Gastrocnemius medialis (tissue), 4 donors: ENCODE results near the gene MDFIC2.

ENCODE experiments used
- POLR2A ChIP-seq, 2 donors: fragments of 450-650 bp; IDR thresholded peaks; one replicate each; pipeline ENCODE4 v1.6.1; 2017; ENCODE audit warnings: antibody characterized with exemption in 2 of 2, mild to moderate bottlenecking in 2 of 2, moderate library complexity in 2 of 2
- TF ChIP-seq, protein P1 (sequence below), 5 experiments: fragments of 450-650 bp in 3 of 5; fragments of 200-600 bp in 2 of 5; sonication (generic) in 2 of 5; IDR thresholded peaks in 4 of 5; conservative IDR thresholded peaks in 1 of 5; 1 replicate in 4 of 5; 2 replicates in 1 of 5; pipeline ENCODE4 v1.5.1; 2016 to 2019; ENCODE audit warnings: antibody characterized with exemption in 5 of 5, mild to moderate bottlenecking in 3 of 5, moderate library complexity in 3 of 5

DNA sequence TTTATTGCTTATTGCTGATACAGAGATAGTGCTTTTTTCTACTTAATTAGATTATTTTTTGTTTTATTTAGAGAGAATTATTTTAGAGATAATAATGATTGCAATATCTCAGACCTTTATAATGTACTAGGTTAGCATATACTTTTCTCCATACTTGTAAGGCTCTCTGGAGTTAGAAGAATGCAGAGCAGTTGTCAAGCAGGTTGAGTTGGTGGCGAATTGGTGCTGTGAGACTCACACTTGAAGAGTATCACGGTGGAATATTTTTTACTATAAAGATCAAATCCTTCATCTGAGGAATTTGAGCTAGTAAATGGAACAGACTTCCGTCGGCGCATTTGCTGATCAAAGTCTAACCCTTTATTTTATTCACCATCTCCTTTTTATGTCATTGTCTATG lies 47.3 kb upstream of the MDFIC2 start:
- TF ChIP-seq, protein P1, sequence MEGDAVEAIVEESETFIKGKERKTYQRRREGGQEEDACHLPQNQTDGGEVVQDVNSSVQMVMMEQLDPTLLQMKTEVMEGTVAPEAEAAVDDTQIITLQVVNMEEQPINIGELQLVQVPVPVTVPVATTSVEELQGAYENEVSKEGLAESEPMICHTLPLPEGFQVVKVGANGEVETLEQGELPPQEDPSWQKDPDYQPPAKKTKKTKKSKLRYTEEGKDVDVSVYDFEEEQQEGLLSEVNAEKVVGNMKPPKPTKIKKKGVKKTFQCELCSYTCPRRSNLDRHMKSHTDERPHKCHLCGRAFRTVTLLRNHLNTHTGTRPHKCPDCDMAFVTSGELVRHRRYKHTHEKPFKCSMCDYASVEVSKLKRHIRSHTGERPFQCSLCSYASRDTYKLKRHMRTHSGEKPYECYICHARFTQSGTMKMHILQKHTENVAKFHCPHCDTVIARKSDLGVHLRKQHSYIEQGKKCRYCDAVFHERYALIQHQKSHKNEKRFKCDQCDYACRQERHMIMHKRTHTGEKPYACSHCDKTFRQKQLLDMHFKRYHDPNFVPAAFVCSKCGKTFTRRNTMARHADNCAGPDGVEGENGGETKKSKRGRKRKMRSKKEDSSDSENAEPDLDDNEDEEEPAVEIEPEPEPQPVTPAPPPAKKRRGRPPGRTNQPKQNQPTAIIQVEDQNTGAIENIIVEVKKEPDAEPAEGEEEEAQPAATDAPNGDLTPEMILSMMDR (IDR thresholded peaks at IDR 0.05 in 4 of 5, conservative IDR thresholded peaks at IDR 0.05 in 1 of 5) = no peak
- no peak for TF ChIP-seq POLR2A (IDR thresholded peaks at IDR 0.05)
